WTC11 (cell line): Measurements from ENCODE around the gene TMEM272.

ENCODE experiments used
- AFF4 ChIP-seq: sonication (generic); formaldehyde crosslinking; IDR thresholded peaks from 2 replicates; pipeline ENCODE4 v1.8.1; 2023; ENCODE audit warnings: mild to moderate bottlenecking, missing genetic modification reagents, borderline replicate concordance
- CTCF ChIP-seq: fragments of 200-600 bp; IDR thresholded peaks from 2 replicates; pipeline ENCODE4 v1.8.0; 2022; ENCODE audit warnings: antibody characterized with exemption
- GABPB1 ChIP-seq: sonication (generic); formaldehyde crosslinking; IDR thresholded peaks from 2 replicates; pipeline ENCODE4 v1.8.1; 2023; ENCODE audit warnings: mild to moderate bottlenecking, missing genetic modification reagents
- HMGXB4 ChIP-seq: sonication (generic); formaldehyde crosslinking; IDR thresholded peaks from 2 replicates; pipeline ENCODE4 v1.8.1; 2023; ENCODE audit warnings: mild to moderate bottlenecking, moderate library complexity, missing genetic modification reagents
- JUN ChIP-seq: sonication (generic); formaldehyde crosslinking; IDR thresholded peaks from 2 replicates; pipeline ENCODE4 v1.8.0; 2023; ENCODE audit warnings: mild to moderate bottlenecking, missing genetic modification reagents
- MAX ChIP-seq: sonication (generic); formaldehyde crosslinking; IDR thresholded peaks from 2 replicates; pipeline ENCODE4 v1.8.0; 2022; ENCODE audit warnings: mild to moderate bottlenecking, missing genetic modification reagents
- NR1H2 ChIP-seq: sonication (generic); formaldehyde crosslinking; IDR thresholded peaks from 2 replicates; pipeline ENCODE4 v1.9.0; 2021; ENCODE audit warnings: mild to moderate bottlenecking, moderate library complexity, missing genetic modification reagents
- NR3C1 ChIP-seq: sonication (generic); formaldehyde crosslinking; conservative IDR thresholded peaks from 2 replicates; pipeline ENCODE4 v1.8.1; 2023; ENCODE audit warnings: low read depth, mild to moderate bottlenecking, missing genetic modification reagents
- PREB ChIP-seq: sonication (generic); formaldehyde crosslinking; IDR thresholded peaks from 2 replicates; pipeline ENCODE4 v1.8.1; 2022; ENCODE audit warnings: mild to moderate bottlenecking, missing genetic modification reagents, moderate library complexity, borderline replicate concordance
- SP1 ChIP-seq: sonication (generic); formaldehyde crosslinking; conservative IDR thresholded peaks from 2 replicates; pipeline ENCODE4 v1.8.1; 2022; ENCODE audit warnings: missing genetic modification reagents
- TP53 ChIP-seq: sonication (generic); formaldehyde crosslinking; IDR thresholded peaks from 2 replicates; pipeline ENCODE4 v1.8.1; 2023; ENCODE audit warnings: mild to moderate bottlenecking, missing genetic modification reagents
- ZNF232 ChIP-seq: sonication (generic); formaldehyde crosslinking; IDR thresholded peaks from 2 replicates; pipeline ENCODE4 v1.8.0; 2022; ENCODE audit warnings: mild to moderate bottlenecking, missing genetic modification reagents
- TF ChIP-seq, protein P1 (sequence below): sonication (generic); formaldehyde crosslinking; IDR thresholded peaks from 2 replicates; pipeline ENCODE4 v1.8.1; 2022; ENCODE audit warnings: missing genetic modification reagents, borderline replicate concordance
- TF ChIP-seq, protein P2 (sequence below): sonication (generic); formaldehyde crosslinking; IDR thresholded peaks from 2 replicates; pipeline ENCODE4 v1.8.0; 2023; ENCODE audit warnings: missing genetic modification reagents

DNA sequence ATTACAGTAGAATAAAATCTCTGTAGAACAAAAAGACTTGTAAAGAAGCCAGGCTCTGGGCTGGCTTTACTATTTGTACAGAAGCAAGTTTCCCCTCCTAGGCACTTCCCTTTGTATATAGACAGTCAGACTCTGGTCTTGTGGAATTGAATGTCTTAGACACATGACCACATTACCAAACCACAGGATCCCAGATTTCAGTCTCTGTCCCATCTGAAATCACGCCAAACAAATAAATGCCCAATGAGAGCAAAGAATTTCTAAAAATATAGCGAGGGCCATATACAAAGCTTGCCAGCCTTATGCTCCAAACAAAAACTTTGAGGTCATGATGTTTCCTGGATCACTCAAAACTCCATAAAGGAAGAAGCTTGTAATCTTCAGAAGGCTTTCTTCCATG is 40.7 kb upstream of the TMEM272 start:
- TF ChIP-seq CTCF (no peak), NR3C1 (CRISPR knock-in tag) (no peak), TP53 (CRISPR knock-in tag) (no peak), ZNF232 (CRISPR knock-in tag) (no peak), GABPB1 (CRISPR knock-in tag) (no peak), AFF4 (CRISPR knock-in tag) (no peak), HMGXB4 (CRISPR knock-in tag) (no peak), MAX (CRISPR knock-in tag) (no peak), PREB (no peak), JUN (no peak), NR1H2 (CRISPR knock-in tag) (no peak), SP1 (CRISPR knock-in tag) (no peak)
- TF ChIP-seq, protein P1, sequence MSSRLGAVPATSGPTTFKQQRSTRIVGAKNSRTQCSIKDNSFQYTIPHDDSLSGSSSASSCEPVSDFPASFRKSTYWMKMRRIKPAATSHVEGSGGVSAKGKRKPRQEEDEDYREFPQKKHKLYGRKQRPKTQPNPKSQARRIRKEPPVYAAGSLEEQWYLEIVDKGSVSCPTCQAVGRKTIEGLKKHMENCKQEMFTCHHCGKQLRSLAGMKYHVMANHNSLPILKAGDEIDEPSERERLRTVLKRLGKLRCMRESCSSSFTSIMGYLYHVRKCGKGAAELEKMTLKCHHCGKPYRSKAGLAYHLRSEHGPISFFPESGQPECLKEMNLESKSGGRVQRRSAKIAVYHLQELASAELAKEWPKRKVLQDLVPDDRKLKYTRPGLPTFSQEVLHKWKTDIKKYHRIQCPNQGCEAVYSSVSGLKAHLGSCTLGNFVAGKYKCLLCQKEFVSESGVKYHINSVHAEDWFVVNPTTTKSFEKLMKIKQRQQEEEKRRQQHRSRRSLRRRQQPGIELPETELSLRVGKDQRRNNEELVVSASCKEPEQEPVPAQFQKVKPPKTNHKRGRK (CRISPR knock-in tag): no peak
- TF ChIP-seq, protein P2, sequence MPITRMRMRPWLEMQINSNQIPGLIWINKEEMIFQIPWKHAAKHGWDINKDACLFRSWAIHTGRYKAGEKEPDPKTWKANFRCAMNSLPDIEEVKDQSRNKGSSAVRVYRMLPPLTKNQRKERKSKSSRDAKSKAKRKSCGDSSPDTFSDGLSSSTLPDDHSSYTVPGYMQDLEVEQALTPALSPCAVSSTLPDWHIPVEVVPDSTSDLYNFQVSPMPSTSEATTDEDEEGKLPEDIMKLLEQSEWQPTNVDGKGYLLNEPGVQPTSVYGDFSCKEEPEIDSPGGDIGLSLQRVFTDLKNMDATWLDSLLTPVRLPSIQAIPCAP (CRISPR knock-in tag): no peak
